Stimulated activated CD4-positive, alpha-beta T cell treated with anti-CD3 and anti-CD28 coated beads, Interleukin-4, amount 100 ng/mL, for 4 hours (primary cell): ENCODE measurements around the gene EIF4EBP2.

Experiments used
- DNase-seq, 2 experiments: peaks; one replicate each; pipeline ENCODE4 v3.0.0-alpha.2; 2020

Gene EIF4EBP2

GRCh38 chr10:70379581-70380176, 24.3 kb upstream of the EIF4EBP2 start:
- DNase-seq, result no peak

DNA sequence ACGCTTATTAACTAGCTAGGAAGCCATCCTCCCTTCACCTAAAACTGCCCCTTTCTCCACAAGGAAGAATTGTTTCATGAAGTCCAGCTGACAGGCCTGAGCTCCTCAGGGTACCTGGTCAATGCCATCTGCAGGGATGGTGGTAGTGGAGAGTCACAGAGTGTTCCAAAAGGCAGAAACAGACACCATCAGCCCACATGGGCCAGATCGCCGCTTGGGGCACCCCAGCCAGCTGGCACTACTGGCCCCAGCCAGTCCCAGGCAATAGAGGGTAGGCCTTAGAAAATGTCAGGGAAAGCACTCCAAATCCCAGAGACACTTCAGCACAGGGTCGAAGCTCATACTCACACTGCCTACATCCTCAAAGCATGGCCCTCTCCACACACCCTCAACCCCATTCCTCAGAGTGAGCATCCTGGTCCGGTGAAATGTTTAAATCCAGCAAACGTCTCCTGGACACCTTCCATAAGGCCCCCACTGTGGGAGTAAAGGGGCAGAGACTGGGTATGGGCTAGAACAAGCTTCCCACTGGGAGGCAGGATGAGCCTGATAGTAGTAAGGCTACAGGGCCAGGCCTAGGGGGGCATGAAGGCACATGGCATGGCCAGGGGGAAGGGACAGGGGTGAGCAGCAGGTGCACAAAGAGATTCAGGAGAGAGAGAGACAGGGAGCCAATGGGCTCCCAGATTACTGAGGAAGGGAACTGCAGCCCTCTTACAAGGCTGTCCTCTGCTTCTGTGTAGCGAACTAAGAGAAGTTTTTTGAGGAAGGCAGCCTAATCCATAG, 23.4 kb upstream of the EIF4EBP2 start:
- DNase-seq, result no peak

GRCh38 chr10:70381471-70382421, 22.2 kb upstream of the EIF4EBP2 start:
- DNase-seq, result peak; percentile 5 to 24

DNA sequence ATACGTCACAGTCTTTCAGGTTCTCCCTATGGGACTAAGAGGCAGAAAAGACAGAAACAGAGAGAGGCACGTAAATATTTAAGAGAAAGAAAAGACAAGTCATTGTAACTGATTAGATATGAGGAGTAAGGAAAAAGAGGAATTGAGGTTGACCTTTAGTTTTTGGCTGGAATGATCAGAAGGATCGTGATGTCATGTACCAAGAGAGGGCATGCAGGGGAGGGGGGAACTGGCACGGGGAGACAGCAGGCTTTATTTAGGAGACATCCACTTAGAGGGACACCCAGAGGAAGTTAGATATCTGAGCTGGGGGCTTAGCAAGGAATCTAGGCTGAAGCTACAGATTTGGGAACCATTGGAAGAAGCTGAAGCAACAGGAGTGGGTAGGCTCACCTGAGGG, 12.3 kb upstream of the EIF4EBP2 start:
- DNase-seq, result no peak

DNA sequence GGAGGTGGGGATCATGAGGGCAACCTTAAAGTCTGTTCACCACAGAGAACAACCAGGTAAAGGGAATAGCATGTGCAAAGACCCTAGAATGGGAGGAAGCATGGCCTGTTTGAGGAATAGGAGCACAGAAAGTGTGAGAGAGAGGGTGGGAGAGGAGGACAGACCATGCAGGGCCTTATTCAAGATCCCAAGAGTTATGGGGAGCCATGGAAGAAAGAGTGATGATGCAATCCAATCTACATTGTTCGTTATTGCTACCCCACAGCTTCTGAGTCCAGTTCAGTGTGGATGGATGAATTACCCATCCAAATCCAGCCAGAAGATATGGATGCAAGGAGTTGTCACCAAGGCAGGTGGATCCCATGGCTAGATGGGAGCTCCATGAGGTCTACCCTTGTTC, 7.8 kb upstream of the EIF4EBP2 start:
- no peak for DNase-seq

GRCh38 chr10:70399177-70399576, 4.8 kb upstream of the EIF4EBP2 start:
- no peak for DNase-seq

DNA sequence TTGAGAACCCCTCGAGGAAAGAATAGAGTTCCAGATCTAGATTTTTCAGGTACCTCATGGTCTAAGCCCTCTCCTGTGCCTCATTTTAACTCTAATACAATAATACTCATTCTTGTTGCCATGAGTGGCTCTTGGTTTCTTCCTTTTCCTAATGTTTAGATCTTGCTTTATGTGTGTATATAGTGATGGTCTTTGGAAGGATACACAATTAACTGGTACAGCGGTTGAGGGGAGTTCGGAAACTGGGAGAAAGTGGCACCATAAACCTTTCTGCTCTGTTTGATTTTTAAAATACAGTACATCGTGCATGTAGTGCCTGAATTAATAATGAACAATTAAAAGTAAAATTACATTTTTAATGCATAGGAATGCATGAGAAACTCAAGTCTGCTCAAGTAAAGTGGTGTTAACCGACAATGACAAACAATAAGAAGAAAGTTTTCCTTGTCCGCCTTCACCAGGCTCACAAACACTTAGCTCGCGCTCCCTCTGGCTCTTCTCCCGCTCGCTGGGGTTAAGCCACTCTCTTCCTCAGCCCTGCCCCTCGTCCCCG, 386 bp upstream of the EIF4EBP2 start:
- DNase-seq, result no peak

GRCh38 chr10:70404787-70405036, 767 bp downstream of the EIF4EBP2 start:
- DNase-seq, result no peak

DNA sequence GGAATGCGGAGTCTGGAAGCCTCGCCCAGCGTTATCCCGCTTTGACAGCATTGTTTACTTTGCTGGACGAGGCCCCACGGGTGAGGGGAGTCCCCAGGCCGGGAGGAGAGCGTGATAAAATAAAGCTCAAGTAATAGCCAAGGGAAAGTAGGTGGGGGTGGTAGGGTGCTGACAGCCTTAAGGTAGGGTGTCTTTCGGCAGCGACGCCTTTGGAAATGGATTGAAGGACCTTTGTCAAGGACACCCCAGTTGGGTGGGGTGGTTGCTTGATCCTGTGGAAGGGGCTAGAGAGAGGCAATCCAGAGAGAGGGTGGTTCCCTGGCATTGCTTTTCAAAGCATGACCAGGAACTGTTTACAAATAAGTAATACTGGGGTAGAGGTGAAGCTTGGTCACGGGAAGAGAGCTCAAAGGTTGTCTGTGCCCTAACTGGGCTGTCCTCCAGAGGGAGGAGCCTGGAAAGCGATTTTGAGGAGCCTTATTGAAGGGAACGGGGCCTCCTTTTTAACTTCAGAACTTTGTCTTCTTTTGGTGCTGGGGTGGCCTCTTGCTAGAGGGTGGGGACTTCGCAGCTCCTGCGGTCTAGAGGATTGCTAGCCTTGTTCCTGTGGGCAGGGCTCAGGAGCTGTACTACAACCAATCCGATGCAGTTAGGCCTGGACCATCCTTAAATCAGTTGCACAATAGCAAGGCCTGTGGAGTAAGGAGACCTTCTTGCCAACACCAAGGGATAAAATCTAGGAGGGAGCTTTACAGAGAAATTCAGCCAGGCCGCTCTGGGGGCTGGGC, 1.3 kb downstream of the EIF4EBP2 start:
- no peak for DNase-seq

- no peak for DNase-seq
These were observed 5.8 kb downstream of the EIF4EBP2 start for GRCh38 chr10:70409772-70410171.

GRCh38 chr10:70410608-70411007, 6.7 kb downstream of the EIF4EBP2 start:
- no peak for DNase-seq

GRCh38 chr10:70412356-70412755, 8.4 kb downstream of the EIF4EBP2 start:
- DNase-seq, result no peak

DNA sequence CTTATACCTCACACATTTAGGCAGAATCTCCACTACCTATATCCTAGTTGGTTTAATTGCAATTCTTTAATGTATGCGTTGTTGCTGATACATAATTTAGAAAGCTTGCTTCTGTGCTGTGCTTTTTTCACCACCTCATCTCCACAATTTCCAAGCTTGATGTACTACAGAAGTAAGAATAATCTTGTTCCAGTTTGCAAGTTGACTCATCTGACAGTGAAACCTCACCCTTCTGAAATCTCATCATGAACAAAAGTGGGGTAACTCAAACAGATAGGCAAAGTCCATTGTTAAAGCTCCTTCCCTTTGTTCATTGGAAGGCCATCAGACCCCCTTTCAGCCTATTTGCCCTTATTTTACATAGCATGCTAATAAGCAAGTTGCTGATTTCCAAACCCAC, 13.6 kb downstream of the EIF4EBP2 start:
- no peak for DNase-seq

DNA sequence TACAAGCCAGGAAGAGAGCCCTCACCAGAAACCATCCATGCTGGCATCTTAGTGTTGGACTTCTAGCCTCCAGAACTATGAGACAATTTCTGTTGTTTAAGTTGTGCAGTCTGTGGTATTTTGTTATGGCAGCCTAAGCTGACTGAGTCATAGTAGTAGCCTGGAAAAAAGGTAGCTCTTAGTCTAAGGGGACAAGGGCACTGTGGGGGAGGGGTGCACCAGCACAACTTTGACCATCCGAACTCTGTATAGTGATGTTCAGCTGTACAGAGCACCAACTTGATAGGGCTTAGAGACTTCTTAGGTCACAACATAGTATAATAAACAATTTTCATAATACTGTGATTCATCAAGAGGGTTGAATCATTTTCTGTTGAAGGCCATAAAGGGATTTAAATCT, 14.3 kb downstream of the EIF4EBP2 start:
- DNase-seq, result no peak

DNA sequence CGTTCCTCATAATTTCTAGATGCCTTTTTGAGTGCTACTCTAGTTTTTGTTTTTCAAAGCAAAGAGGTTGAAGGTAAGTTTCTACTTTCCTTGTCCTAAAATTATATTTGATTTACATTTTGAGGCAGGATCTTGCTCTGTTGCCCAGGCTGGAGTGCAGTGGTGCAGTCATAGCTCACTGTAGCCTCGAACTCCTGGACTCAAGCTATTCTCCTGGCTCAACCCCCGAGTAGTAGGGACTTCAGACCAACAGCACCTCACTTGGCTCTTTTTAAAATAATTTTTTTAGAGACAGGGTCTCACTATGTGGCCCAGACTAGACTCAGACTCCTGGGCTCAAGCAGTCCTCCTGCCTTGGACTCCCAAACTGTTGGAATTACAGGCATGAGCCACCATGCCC, 14.8 kb downstream of the EIF4EBP2 start:
- DNase-seq, result no peak

DNA sequence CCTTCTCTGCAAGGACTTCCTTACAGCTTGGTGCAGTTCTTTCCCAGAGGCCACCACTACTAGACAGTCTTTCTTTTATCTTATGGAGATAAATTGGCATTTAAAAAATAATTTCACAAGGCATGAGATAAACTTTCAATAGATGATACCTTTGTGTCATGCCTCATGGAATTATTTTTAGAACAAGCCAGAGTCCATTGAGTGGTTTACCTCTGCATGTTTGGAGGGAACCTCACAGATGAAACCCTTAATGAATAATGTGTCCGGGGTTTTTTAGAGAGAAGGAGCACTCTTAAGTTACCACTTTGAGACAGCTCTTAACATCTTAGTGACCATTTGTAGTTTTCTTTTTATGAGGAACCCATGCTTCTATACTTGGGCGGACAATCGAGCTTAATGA, 20.4 kb downstream of the EIF4EBP2 start:
- DNase-seq, result no peak

- DNase-seq, result no peak
These were observed 21.2 kb downstream of the EIF4EBP2 start for GRCh38 chr10:70425096-70425495.

DNA sequence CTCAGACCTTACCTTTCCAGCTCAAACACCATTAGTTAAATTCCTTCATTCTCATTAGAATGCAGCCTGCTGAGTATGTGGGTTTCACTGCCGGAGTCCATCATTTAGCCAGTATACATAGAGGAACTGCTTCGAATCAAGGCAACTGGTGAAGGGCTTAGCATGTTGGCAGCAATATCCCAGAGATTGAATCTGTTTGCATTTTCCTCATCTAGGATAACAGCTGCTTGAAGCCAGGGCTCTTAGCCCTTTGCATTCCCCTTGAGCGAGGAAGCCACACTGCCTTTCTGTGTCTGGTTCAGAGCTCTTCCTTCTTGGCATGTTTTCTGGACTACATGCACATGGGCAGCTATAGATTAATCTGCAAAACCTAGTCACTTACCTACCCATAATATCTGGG, 22.9 kb downstream of the EIF4EBP2 start:
- no peak for DNase-seq

DNA sequence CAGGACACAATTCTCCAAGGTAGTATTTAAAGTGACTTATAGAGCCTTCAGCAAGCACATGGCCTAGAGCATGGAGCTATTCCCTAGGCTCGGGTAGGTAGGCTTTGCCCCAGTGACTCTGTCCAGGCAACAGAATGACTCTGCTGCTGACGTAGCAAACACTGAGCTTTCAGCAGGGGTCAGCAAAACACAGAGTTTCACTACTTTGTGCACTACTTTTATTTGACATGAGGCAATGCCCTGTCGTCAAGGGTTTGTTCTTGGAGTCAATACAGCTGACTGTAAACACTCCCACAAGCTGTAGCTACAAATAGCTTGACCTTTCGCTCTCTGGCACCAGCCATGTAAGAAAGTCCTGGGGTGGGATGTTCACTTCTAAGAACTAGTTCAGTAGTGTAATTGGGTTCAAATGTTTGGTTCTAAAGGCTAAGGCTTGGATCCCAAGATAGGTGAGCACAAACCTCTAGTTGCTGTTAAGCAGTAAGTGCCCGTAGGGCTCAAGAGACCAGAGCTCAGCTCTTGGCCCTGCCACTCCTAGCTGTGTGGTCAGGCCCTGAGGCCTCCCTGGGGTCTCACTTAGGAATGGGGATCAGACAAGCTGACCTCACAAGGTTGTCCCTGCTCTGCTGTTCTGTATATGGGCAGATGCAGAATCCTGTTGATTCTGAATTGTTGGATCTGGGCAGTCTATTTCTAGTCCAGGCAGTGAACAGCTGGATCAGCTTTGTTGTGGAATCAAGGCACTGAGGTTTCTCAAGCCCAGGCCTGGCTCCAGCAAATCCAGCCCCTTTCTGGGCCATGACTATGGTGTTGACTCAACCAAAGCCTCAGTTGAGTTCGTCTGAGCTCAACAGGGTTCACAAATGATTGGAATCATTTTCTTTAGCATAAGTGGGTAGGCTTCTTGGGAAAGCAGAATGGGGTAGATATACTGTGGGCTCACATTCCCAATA, 26.8 kb downstream of the EIF4EBP2 start:
- no peak for DNase-seq

GRCh38 chr10:70432101-70432500, 28.2 kb downstream of the EIF4EBP2 start:
- DNase-seq, result no peak

GRCh38 chr10:70432561-70433263, 28.8 kb downstream of the EIF4EBP2 start:
- no peak for DNase-seq
